Endodermal cell (in vitro differentiated cells): Measurements from ENCODE around the gene GGPS1. TPM values are rescaled to one million over a fixed set of nuclear protein-coding genes. Genes with fewer than 3 reads are reported as not detected.

ENCODE experiments used
- DNase-seq: peaks from one replicate; pipeline ENCODE4 v3.0.0-alpha.2; 2017
- H3K27ac ChIP-seq: 2 replicates; pipeline ENCODE4 v1.5.1; 2013; ENCODE audit warnings: mild to moderate bottlenecking, low read depth, low read length, moderate library complexity
- H3K27me3 ChIP-seq: 2 replicates; pipeline ENCODE4 v1.6.1; 2013; ENCODE audit warnings: mild to moderate bottlenecking, low read length, moderate library complexity; ENCODE audit not compliant: insufficient read depth, control insufficient read depth, poor library complexity, severe bottlenecking
- H3K36me3 ChIP-seq: 2 replicates; pipeline ENCODE4 v1.7.0; 2013; ENCODE audit warnings: mild to moderate bottlenecking, low read length, moderate library complexity; ENCODE audit not compliant: control insufficient read depth, insufficient read depth
- H3K4me1 ChIP-seq: one replicate; pipeline ENCODE4 v1.7.0; 2013; ENCODE audit warnings: low read length; ENCODE audit not compliant: control insufficient read depth, insufficient read depth
- H3K4me3 ChIP-seq: 2 replicates; pipeline ENCODE4 v1.5.1; 2013; ENCODE audit warnings: mild to moderate bottlenecking, low read length, moderate library complexity
- H3K9ac ChIP-seq: 2 replicates; pipeline ENCODE4 v1.6.1; 2013; ENCODE audit warnings: mild to moderate bottlenecking, low read length, moderate library complexity; ENCODE audit not compliant: poor library complexity, severe bottlenecking; ENCODE audit errors: extremely low read depth
- H3K9me3 ChIP-seq: 2 replicates; pipeline ENCODE4 v1.6.1; 2013; ENCODE audit warnings: mild to moderate bottlenecking, low read length, moderate library complexity; ENCODE audit not compliant: control insufficient read depth
- H3K27ac Mint-ChIP-seq: 2 replicates; pipeline ENCODE4 v1.8.0; 2020; ENCODE audit warnings: mixed read lengths
- H3K27me3 Mint-ChIP-seq: 2 replicates; pipeline ENCODE4 v1.8.0; 2021; ENCODE audit warnings: mild to moderate bottlenecking, mixed read lengths; ENCODE audit not compliant: insufficient read depth
- H3K36me3 Mint-ChIP-seq: 2 replicates; pipeline ENCODE4 v1.8.0; 2020; ENCODE audit warnings: low read depth, mixed read lengths
- H3K4me1 Mint-ChIP-seq: 2 replicates; pipeline ENCODE4 v1.8.0; 2020; ENCODE audit warnings: mixed read lengths
- H3K4me3 Mint-ChIP-seq: 2 replicates; pipeline ENCODE4 v1.8.0; 2020; ENCODE audit warnings: mild to moderate bottlenecking, moderate library complexity, mixed read lengths
- H3K9me3 Mint-ChIP-seq: 2 replicates; pipeline ENCODE4 v1.8.0; 2020; ENCODE audit warnings: mild to moderate bottlenecking, mixed read lengths
- WGBS, 2 experiments: methylation state at CpG; one replicate each; pipeline versions ENCODE4 v1.1.5 to v1.1.7; 2013; ENCODE audit warnings: missing lambda C conversion rate in 2 of 2, mixed read lengths in 1 of 2; ENCODE audit not compliant: insufficient coverage in 1 of 2, insufficient read length in 1 of 2; 5-methylcytosine and 5-hydroxymethylcytosine counted together
- total RNA-seq, 2 donors: library from RNA; stranded (reverse); fragmentation: NEBNext Ultra II Directional in 1 of 2; extraction: Animal tissue kit (Norgen Biotek cat#: 25700) in 1 of 2; gene quantifications; 2 replicates in 1 of 2; 3 replicates in 1 of 2; pipeline ENCODE4 v1.2.1, GENCODE V29; 2021
- TF ChIP-seq, protein P1 (sequence below): fragments of 200-600 bp; sonication (generic); conservative IDR thresholded peaks from 2 replicates; pipeline ENCODE4 v1.5.0; 2021; ENCODE audit warnings: antibody characterized with exemption, mild to moderate bottlenecking

The GGPS1 gene
- total RNA-seq, 2 donors from 2014 or later, result 56.3 to 64.6 TPM

DNA sequence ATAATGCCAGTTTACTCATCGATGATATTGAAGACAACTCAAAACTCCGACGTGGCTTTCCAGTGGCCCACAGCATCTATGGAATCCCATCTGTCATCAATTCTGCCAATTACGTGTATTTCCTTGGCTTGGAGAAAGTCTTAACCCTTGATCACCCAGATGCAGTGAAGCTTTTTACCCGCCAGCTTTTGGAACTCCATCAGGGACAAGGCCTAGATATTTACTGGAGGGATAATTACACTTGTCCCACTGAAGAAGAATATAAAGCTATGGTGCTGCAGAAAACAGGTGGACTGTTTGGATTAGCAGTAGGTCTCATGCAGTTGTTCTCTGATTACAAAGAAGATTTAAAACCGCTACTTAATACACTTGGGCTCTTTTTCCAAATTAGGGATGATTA, 13.7 kb downstream of the GGPS1 start:
- H3K4me1 Mint-ChIP-seq, result no peaks in the 10 kb centered on the region
- peaks cover 60% of the 10 kb centered on the region for H3K36me3 Mint-ChIP-seq
- H3K27ac Mint-ChIP-seq, result no peak overlapping the region
- WGBS, 2 experiments, result 90 to 98% methylated on average over 6 of the region's 6 CpGs
- H3K27me3 Mint-ChIP-seq, result no peaks in the 10 kb centered on the region
- Histone ChIP-seq H3K4me1 (no peaks in the 10 kb centered on the region), H3K36me3 (peaks cover 46% of the 10 kb centered on the region), H3K9me3 (no peaks in the 10 kb centered on the region), H3K27ac (no peak overlapping the region), H3K4me3 (no peak overlapping the region), H3K9ac (no peak overlapping the region), H3K27me3 (no peaks in the 10 kb centered on the region)
- peaks cover 2% of the 10 kb centered on the region for H3K9me3 Mint-ChIP-seq
- TF ChIP-seq, protein P1, sequence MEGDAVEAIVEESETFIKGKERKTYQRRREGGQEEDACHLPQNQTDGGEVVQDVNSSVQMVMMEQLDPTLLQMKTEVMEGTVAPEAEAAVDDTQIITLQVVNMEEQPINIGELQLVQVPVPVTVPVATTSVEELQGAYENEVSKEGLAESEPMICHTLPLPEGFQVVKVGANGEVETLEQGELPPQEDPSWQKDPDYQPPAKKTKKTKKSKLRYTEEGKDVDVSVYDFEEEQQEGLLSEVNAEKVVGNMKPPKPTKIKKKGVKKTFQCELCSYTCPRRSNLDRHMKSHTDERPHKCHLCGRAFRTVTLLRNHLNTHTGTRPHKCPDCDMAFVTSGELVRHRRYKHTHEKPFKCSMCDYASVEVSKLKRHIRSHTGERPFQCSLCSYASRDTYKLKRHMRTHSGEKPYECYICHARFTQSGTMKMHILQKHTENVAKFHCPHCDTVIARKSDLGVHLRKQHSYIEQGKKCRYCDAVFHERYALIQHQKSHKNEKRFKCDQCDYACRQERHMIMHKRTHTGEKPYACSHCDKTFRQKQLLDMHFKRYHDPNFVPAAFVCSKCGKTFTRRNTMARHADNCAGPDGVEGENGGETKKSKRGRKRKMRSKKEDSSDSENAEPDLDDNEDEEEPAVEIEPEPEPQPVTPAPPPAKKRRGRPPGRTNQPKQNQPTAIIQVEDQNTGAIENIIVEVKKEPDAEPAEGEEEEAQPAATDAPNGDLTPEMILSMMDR, result no peak
- DNase-seq, result no peak
- H3K4me3 Mint-ChIP-seq, result no peak overlapping the region

DNA sequence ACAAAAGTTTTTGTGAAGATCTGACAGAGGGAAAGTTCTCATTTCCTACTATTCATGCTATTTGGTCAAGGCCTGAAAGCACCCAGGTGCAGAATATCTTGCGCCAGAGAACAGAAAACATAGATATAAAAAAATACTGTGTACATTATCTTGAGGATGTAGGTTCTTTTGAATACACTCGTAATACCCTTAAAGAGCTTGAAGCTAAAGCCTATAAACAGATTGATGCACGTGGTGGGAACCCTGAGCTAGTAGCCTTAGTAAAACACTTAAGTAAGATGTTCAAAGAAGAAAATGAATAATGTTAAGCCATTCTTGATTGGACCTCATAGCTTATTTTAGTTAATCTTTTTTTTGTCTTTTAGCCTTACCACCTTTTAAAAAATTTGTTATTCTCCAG, 14.1 kb downstream of the GGPS1 start:
- Histone ChIP-seq H3K36me3 (peaks cover 41% of the 10 kb centered on the region), H3K9ac (no peak overlapping the region), H3K27me3 (no peaks in the 10 kb centered on the region), H3K4me1 (no peaks in the 10 kb centered on the region), H3K4me3 (no peak overlapping the region), H3K27ac (no peak overlapping the region), H3K9me3 (no peaks in the 10 kb centered on the region)
- no peaks in the 10 kb centered on the region for H3K4me1 Mint-ChIP-seq
- H3K27me3 Mint-ChIP-seq, result no peaks in the 10 kb centered on the region
- H3K36me3 Mint-ChIP-seq, result peaks cover 56% of the 10 kb centered on the region
- H3K9me3 Mint-ChIP-seq, result peaks cover 2% of the 10 kb centered on the region
- no peak overlapping the region for H3K27ac Mint-ChIP-seq
- DNase-seq, result no peak
- H3K4me3 Mint-ChIP-seq, result no peak overlapping the region
- TF ChIP-seq, protein P1, result no peak
- 93 to 96% methylated on average over 2 to 3 of the region's 3 CpGs for WGBS, 2 experiments

DNA sequence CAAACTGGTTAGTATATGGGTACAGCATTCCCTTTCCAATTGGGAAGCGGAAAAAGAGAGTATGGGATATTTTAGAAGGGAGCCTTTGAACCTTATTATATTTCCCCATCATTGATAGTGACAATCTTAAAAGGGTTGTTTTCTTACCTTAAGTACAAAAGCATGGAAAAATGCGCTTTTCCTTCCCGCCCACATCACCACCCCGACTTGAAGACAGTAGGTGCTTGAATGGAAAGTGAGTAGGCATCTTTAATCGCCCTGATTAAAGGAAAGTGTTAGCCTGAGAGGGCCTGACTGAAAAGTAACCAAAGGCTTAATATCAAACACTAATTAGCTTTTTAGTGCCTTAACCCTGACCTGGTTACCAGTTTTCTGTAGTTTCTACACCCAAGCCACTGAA, 15.4 kb downstream of the GGPS1 start:
- TF ChIP-seq, protein P1, result no peak
- Mint-ChIP-seq H3K4me3 (no peak overlapping the region), H3K36me3 (peaks cover 51% of the 10 kb centered on the region), H3K27ac (no peak overlapping the region), H3K27me3 (no peaks in the 10 kb centered on the region), H3K4me1 (no peaks in the 10 kb centered on the region), H3K9me3 (peaks cover 2% of the 10 kb centered on the region)
- H3K9me3 ChIP-seq, result no peaks in the 10 kb centered on the region
- H3K27me3 ChIP-seq, result no peaks in the 10 kb centered on the region
- WGBS, 2 experiments, result 95 to 96% methylated on average over 3 to 5 of the region's 5 CpGs
- no peak overlapping the region for H3K9ac ChIP-seq
- no peak for DNase-seq
- no peaks in the 10 kb centered on the region for H3K4me1 ChIP-seq
- H3K4me3 ChIP-seq, result no peak overlapping the region
- H3K36me3 ChIP-seq, result peaks cover 37% of the 10 kb centered on the region
- H3K27ac ChIP-seq, result no peak overlapping the region
